GM18507 (cell line): ENCODE data around the gene TMEM178B.

Source experiments
- DNase-seq: peaks from one replicate; pipeline ENCODE4 v3.0.0; 2011; ENCODE audit warnings: low read depth; ENCODE audit not compliant: insufficient read length; ENCODE audit errors: extremely low spot score
- FAIRE-seq: peaks from 2 replicates; lab custom pipeline; 2011; peaks lifted over from hg19 to GRCh38; lab: Jason Lieb, UNC

The TMEM178B gene

GRCh38 chr7:141126107-141126506 is 52.2 kb downstream of the TMEM178B start:
- DNase-seq: no peak
- no peak for FAIRE-seq

GRCh38 chr7:141128506-141128905 is 54.6 kb downstream of the TMEM178B start:
- no peak for DNase-seq
- no peak for FAIRE-seq

- DNase-seq (no peak), FAIRE-seq (no peak)
These were observed 55.1 kb downstream of the TMEM178B start for GRCh38 chr7:141128931-141129330.

- FAIRE-seq (no peak), DNase-seq (no peak)
These were observed 58.8 kb downstream of the TMEM178B start for GRCh38 chr7:141132671-141133070.

- DNase-seq (no peak), FAIRE-seq (no peak)
These were observed 59.8 kb downstream of the TMEM178B start for GRCh38 chr7:141133646-141134045.

GRCh38 chr7:141142058-141142457 is 68.2 kb downstream of the TMEM178B start:
- no peak for FAIRE-seq

GRCh38 chr7:141144921-141145629 is 71.2 kb downstream of the TMEM178B start:
- DNase-seq (no peak), FAIRE-seq (no peak)

More at GRCh38 chr7:141142058-141142457, 68.2 kb downstream of the TMEM178B start:
- DNase-seq: no peak

- no peak for FAIRE-seq
- DNase-seq: no peak
These were observed 71.7 kb downstream of the TMEM178B start for GRCh38 chr7:141145630-141145982.

GRCh38 chr7:141147482-141147881 is 73.6 kb downstream of the TMEM178B start:
- FAIRE-seq (no peak), DNase-seq (no peak)

GRCh38 chr7:141150465-141150864 is 76.6 kb downstream of the TMEM178B start:
- no peak for DNase-seq
- FAIRE-seq: no peak

- FAIRE-seq (no peak), DNase-seq (no peak)
These were observed 77.9 kb downstream of the TMEM178B start for GRCh38 chr7:141151746-141152145.

GRCh38 chr7:141153231-141153630 is 79.4 kb downstream of the TMEM178B start:
- DNase-seq: no peak
- no peak for FAIRE-seq

- no peak for FAIRE-seq
These were observed 80.4 kb downstream of the TMEM178B start for GRCh38 chr7:141154131-141154732.

GRCh38 chr7:141156407-141156806 is 82.5 kb downstream of the TMEM178B start:
- FAIRE-seq (no peak), DNase-seq (no peak)

More at GRCh38 chr7:141154131-141154732, 80.4 kb downstream of the TMEM178B start:
- no peak for DNase-seq

GRCh38 chr7:141157138-141157765 is 83.4 kb downstream of the TMEM178B start:
- DNase-seq (no peak), FAIRE-seq (no peak)

GRCh38 chr7:141158561-141158960 is 84.7 kb downstream of the TMEM178B start:
- DNase-seq (peak; percentile 23), FAIRE-seq (peak; percentile 67)

- DNase-seq (no peak), FAIRE-seq (no peak)
These were observed 86.5 kb downstream of the TMEM178B start for GRCh38 chr7:141160246-141160860.

- DNase-seq (no peak), FAIRE-seq (no peak)
These were observed 88.0 kb downstream of the TMEM178B start for GRCh38 chr7:141161550-141162535.

GRCh38 chr7:141165521-141165920 is 91.7 kb downstream of the TMEM178B start:
- no peak for FAIRE-seq
- DNase-seq: no peak
